GM18519 (cell line): ENCODE data around the gene PBX3.

ENCODE experiments used
- ATAC-seq: cut with Tn5 transposase; IDR thresholded peaks from one replicate; pipeline ENCODE4 v1.9.1; 2021; ENCODE audit warnings: mild to moderate bottlenecking, moderate library complexity; ENCODE audit not compliant: unreplicated experiment, low FRiP score

PBX3 gene

GRCh38 chr9:125932012-125932411 is 184.8 kb downstream of the PBX3 start:
- no peak for ATAC-seq

- ATAC-seq, result no peak
These were observed 185.7 kb downstream of the PBX3 start for GRCh38 chr9:125932746-125933455.

DNA sequence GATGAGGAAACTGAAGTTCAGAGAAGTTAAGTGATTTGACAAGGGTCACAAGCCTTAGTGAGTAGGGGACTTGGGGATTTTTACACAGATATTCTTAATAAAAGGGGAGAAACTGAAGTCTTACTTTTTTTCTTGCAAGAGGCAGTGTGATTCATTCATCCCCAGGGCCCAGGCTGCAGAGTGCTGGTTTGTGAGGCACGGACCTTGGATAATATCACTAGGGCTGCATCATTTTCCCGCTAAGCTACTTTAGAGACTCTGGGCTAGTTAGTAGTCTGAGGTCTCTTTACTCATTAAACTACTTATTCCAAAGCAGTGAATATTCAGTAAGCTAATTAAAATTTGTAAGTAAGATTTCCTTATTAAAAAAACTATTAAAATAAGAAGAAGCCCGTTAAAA is 195.0 kb downstream of the PBX3 start:
- ATAC-seq, result no peak

GRCh38 chr9:125943831-125944230 is 196.7 kb downstream of the PBX3 start:
- ATAC-seq, result no peak

GRCh38 chr9:125946397-125946796 is 199.2 kb downstream of the PBX3 start:
- ATAC-seq, result no peak

- ATAC-seq, result no peak
These were observed 201.9 kb downstream of the PBX3 start for GRCh38 chr9:125948887-125949596.

- no peak for ATAC-seq
These were observed 202.7 kb downstream of the PBX3 start for GRCh38 chr9:125949703-125950460.

GRCh38 chr9:125950880-125951471 is 203.8 kb downstream of the PBX3 start:
- ATAC-seq, result no peak

GRCh38 chr9:125953314-125954019 is 206.3 kb downstream of the PBX3 start:
- ATAC-seq, result no peak

GRCh38 chr9:125956102-125956501 is 208.9 kb downstream of the PBX3 start:
- ATAC-seq, result no peak

DNA sequence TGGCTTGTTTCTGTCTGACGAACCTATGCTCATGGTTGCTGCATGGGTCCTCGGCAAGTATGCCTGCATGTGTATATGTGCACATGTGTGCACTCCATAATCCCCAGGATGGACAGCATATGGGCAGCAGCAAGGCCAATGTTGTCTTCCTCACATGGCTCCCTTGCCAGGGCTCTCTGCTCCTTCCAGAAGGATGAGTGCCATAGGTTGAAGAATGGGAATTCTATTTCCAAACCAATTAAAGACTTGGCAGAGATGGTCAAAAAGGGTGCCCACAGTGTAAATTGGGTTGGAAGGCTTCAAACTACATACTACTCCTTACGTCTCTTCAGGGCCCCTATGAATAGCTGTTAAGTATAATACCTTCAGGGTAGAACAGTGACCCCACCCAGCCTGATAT is 212.1 kb downstream of the PBX3 start:
- no peak for ATAC-seq

DNA sequence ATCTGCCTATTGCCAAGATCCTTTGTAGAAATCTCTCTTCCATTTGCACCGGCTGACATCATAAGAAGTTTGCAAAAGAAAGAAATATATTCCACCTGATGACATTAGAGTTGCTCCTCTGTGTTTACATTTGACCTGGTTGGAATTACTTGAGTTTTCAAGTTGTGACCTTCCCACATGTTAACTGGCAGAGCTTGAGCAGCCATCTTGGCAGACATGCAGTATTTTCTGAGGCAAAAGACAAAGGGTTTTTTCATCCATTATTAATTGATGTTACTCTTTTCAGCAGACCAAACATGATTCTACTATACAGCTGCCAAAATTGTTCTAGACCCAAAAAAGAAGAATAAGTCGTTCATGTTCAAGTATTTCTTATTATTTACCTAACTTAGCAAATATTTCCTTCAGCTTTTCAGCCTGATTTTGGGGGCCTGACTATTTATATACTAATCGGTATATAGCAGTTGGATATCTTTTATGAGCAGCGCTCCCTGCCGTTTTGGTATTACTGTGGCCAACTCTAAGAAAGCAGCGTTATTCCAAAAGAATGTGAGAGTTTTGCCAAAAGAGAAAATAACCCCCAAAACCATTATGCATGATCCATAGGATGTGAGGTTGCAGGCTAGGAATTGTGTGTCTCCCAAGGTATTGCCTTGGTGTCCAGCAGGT is 212.9 kb downstream of the PBX3 start:
- no peak for ATAC-seq

DNA sequence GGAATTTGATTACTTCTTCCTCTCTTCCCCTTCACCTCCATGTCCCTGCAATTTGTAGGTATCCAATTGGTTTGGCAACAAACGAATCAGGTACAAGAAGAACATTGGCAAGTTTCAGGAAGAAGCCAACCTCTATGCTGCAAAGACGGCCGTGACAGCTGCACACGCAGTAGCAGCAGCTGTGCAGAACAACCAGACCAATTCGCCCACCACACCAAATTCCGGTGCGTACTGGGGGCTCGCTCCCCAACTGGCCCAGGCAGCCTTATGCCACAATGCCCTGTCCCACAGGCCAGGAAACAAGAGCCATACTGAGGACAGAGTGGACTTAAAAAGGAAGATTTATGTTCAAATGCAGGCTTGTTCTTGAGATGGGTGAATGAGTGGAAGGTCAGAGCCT is 213.5 kb downstream of the PBX3 start:
- ATAC-seq, result no peak

- no peak for ATAC-seq
These were observed 213.9 kb downstream of the PBX3 start for GRCh38 chr9:125961072-125961471.

GRCh38 chr9:125963932-125964331 is 216.8 kb downstream of the PBX3 start:
- ATAC-seq, result no peak

GRCh38 chr9:125964702-125965225 is 217.6 kb downstream of the PBX3 start:
- no peak for ATAC-seq

DNA sequence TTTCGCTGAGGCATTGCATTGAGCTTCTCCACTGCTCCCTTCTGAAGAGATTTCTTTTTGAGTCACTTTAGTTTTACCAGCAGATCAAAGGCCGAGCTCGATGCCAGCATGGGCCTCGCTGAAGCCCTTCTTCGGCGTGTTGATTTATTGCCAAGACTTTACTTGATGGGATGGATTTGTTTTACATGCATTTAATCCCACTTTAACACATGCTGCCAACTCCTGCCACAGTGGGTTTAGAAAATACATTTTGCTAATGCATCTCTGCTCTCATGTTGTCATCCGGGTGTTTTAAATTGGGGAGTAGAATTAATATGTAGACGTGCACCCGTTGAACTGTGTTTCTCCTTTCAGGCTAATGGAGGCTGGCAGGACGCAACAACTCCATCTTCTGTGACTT is 218.3 kb downstream of the PBX3 start:
- ATAC-seq, result no peak

GRCh38 chr9:125966466-125966865 is 219.3 kb downstream of the PBX3 start:
- ATAC-seq, result no peak

DNA sequence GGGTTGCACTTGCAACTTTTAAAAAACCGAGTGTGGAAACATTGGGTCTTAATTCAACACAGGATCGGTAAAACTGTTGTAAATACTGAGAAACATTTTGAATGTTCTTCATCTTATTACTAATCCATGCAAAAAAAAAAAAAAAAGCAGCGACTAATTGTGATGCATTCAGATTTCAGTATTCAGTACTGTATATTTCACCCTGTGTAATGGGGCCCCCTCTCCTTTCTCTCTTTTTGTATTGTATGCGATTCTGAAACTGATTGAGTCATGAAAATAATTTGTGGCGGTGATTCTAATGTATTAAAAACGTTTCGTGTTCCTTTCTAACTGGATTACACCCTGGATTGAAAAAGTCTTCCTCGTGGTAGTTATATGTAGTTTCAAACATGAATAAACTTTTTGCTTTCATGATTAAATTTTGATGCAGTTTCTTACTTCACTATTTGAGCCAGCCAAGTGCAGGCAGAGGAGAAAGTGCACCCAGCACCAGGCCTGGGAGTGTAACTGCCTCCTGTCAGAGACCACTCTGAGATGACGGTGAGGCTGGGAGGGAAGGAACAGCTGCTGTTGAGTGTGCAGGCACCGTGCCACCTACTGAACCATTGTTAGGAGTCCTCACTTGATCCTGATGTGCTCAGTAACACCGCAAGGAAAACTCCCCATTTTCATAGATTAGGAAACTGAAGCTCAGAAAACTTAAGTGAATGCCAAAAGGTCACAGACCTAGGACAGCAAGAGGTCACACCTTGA is 220.0 kb downstream of the PBX3 start:
- no peak for ATAC-seq
